HepG2 (cell line): ENCODE results near the gene ZNF620. TPM values are rescaled to one million over a fixed set of nuclear protein-coding genes. Genes with fewer than 3 reads are reported as not detected.

Experiments used
- ARHGAP35 ChIP-seq: sonication (generic); formaldehyde crosslinking; IDR thresholded peaks from 2 replicates; pipeline ENCODE4 v1.9.0; 2022; ENCODE audit warnings: mild to moderate bottlenecking, inconsistent platforms, moderate library complexity, missing genetic modification reagents, borderline replicate concordance
- ATF5 ChIP-seq: sonication (generic); formaldehyde crosslinking; IDR thresholded peaks from 2 replicates; pipeline ENCODE4 v1.4.0; 2020; ENCODE audit warnings: mild to moderate bottlenecking, low read depth, missing genetic modification reagents
- DMAP1 ChIP-seq: IDR thresholded peaks from 2 replicates; pipeline ENCODE4 v1.6.1; 2016
- DZIP1 ChIP-seq: sonication (generic); formaldehyde crosslinking; IDR thresholded peaks from 2 replicates; pipeline ENCODE4 v1.5.0; 2020; ENCODE audit warnings: mild to moderate bottlenecking, missing genetic modification reagents
- HNRNPL ChIP-seq: fragments of 200-400 bp; formaldehyde crosslinking; IDR thresholded peaks from 2 replicates; pipeline ENCODE4 v1.6.1; 2017; ENCODE audit warnings: mild to moderate bottlenecking, low read depth, low read length
- HNRNPLL ChIP-seq: fragments of 200-400 bp; formaldehyde crosslinking; IDR thresholded peaks from 2 replicates; pipeline ENCODE4 v1.6.1; 2017; ENCODE audit warnings: mild to moderate bottlenecking, low read depth, low read length; ENCODE audit not compliant: poor library complexity, severe bottlenecking
- KLF9 ChIP-seq: IDR thresholded peaks from 2 replicates; pipeline ENCODE4 v1.6.1; 2016; ENCODE audit warnings: low read depth
- PAWR ChIP-seq: sonication (generic); formaldehyde crosslinking; IDR thresholded peaks from 2 replicates; pipeline ENCODE4 v1.4.0; 2020; ENCODE audit warnings: missing genetic modification reagents, mild to moderate bottlenecking, borderline replicate concordance
- WIZ ChIP-seq: sonication (generic); formaldehyde crosslinking; IDR thresholded peaks from 2 replicates; pipeline ENCODE4 v1.5.1; 2020; ENCODE audit warnings: mild to moderate bottlenecking, missing genetic modification reagents
- XRCC5 ChIP-seq: fragments of 200-400 bp; formaldehyde crosslinking; optimal IDR thresholded peaks from 2 replicates; pipeline ENCODE3; 2017; ENCODE audit warnings: mild to moderate bottlenecking, low read length
- ZKSCAN8 ChIP-seq: IDR thresholded peaks from 2 replicates; pipeline ENCODE4 v1.6.1; 2016; ENCODE audit warnings: borderline replicate concordance, missing genetic modification reagents, missing compliant biosample characterization
- ZNF207 ChIP-seq: fragments of 450-650 bp; IDR thresholded peaks from 2 replicates; pipeline ENCODE4 v1.6.1; 2016; ENCODE audit warnings: antibody characterized with exemption, borderline replicate concordance
- ZNF317 ChIP-seq: sonication (generic); formaldehyde crosslinking; IDR thresholded peaks from 2 replicates; pipeline ENCODE4 v1.5.0; 2020; ENCODE audit warnings: mild to moderate bottlenecking, missing genetic modification reagents
- ZNF609 ChIP-seq: sonication (generic); formaldehyde crosslinking; IDR thresholded peaks from 2 replicates; pipeline ENCODE4 v1.4.0; 2020; ENCODE audit warnings: mild to moderate bottlenecking, missing genetic modification reagents, borderline replicate concordance
- ZNF781 ChIP-seq: sonication (generic); formaldehyde crosslinking; IDR thresholded peaks from 2 replicates; pipeline ENCODE4 v1.5.1; 2020; ENCODE audit warnings: borderline replicate concordance, mild to moderate bottlenecking, missing genetic modification reagents; ENCODE audit errors: not compliant biosample characterization
- ZNF83 ChIP-seq: sonication (generic); formaldehyde crosslinking; IDR thresholded peaks from 2 replicates; pipeline ENCODE4 v1.4.0; 2020; ENCODE audit warnings: missing genetic modification reagents, mild to moderate bottlenecking, borderline replicate concordance
- polyA plus RNA-seq, 8 experiments: library from polyadenylated mRNA; depleted of rRNA in 3 of 8; stranded (reverse) in 7 of 8; unstranded in 1 of 8; fragments of >200 nt; fragmentation: Illumina TruSeq in 4 of 8; extraction: Trizol in 4 of 8; gene quantifications; 2 replicates each; pipeline versions ENCODE4 v1.2.1 to v1.2.3, GENCODE V29; 2011 to 2016; ENCODE audit warnings: low read depth in 4 of 8, missing spikeins in 1 of 8, mixed read lengths in 1 of 8; ENCODE audit not compliant: insufficient read depth in 1 of 8
- total RNA-seq, 5 experiments: library from RNA; depleted of rRNA; stranded (reverse); fragments of >200 nt; fragmentation: Illumina TruSeq; extraction: Trizol; gene quantifications; 2 replicates each; pipeline ENCODE4 v1.2.3, GENCODE V29; 2016; ENCODE audit warnings: low read depth in 1 of 5
- TF ChIP-seq, protein P1 (sequence below): sonication (generic); formaldehyde crosslinking; IDR thresholded peaks from 2 replicates; pipeline ENCODE4 v1.4.0; 2020; ENCODE audit warnings: missing genetic modification reagents; ENCODE audit errors: not compliant biosample characterization

The ZNF620 gene
- total and polyA plus RNA-seq, 2 of the 13 experiments (the other 11 are each of a cell fraction or from before 2014, with no cell fraction given) = 2.3 to 12.2 TPM

- no peak for TF ChIP-seq ZNF317 (CRISPR knock-in tag)
- TF ChIP-seq PAWR = no peak; the same call in 1 of the 2 replicates
- peak; percentile 98 for TF ChIP-seq DMAP1
- peak; percentile 57 for TF ChIP-seq ZNF781 (CRISPR knock-in tag)
- TF ChIP-seq ZNF83 = peak; percentile 68; the same call in 1 of the 2 replicates
- peak; percentile 50; the same call in 1 of the 2 replicates for TF ChIP-seq ZKSCAN8 (CRISPR knock-in tag)
- TF ChIP-seq XRCC5 = no peak
- TF ChIP-seq ZNF609 (CRISPR knock-in tag) = no peak
- TF ChIP-seq KLF9 (CRISPR knock-in tag) = no peak
- no peak for TF ChIP-seq WIZ (CRISPR knock-in tag)
- TF ChIP-seq HNRNPL = 0 out of 2 replicates have a peak, but pooled peaks have one; percentile 62
- TF ChIP-seq ATF5 (CRISPR knock-in tag) = no peak
- peak; percentile 88 for TF ChIP-seq HNRNPLL
- no peak for TF ChIP-seq ZNF207
- TF ChIP-seq, protein P1, sequence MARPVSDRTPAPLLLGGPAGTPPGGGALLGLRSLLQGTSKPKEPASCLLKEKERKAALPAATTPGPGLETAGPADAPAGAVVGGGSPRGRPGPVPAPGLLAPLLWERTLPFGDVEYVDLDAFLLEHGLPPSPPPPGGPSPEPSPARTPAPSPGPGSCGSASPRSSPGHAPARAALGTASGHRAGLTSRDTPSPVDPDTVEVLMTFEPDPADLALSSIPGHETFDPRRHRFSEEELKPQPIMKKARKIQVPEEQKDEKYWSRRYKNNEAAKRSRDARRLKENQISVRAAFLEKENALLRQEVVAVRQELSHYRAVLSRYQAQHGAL (CRISPR knock-in tag) = no peak
- no peak; the same call in 1 of the 2 replicates for TF ChIP-seq DZIP1 (CRISPR knock-in tag)
- TF ChIP-seq ARHGAP35 = peak; percentile 73; the same call in 1 of the 2 replicates
Observed at GRCh38 chr3:40456940-40457823, 48.7 kb upstream of the ZNF620 start, which contains the start of gene RPL14 (continued).
